Endothelial cell of umbilical vein (primary cell): ENCODE results near the gene FAM219A. TPM values are rescaled to one million over a fixed set of nuclear protein-coding genes. Genes with fewer than 3 reads are reported as not detected.

ENCODE experiments used
- BruUV-seq: library from RNA; stranded (reverse); fragments of 400-500 nt; replicated peaks from 2 replicates; lab custom pipeline; 2021; lab: Mats Ljungman, UMichigan
- CTCF ChIA-PET: fragments of 300-600, 350-600 bp; sonication (Branson Sonifier 250); formaldehyde crosslinking; loops from one replicate; lab custom pipeline; 2021; ENCODE audit warnings: antibody characterized with exemption, inconsistent platforms; lab: Charles Lee
- POLR2A ChIA-PET: fragments of 300-600, 350-600 bp; sonication (Branson Sonifier 250); formaldehyde crosslinking; loops from one replicate; lab custom pipeline; 2021; ENCODE audit warnings: antibody characterized with exemption, inconsistent platforms; lab: Charles Lee
- DNase-seq: peaks from one replicate; pipeline ENCODE4 v3.0.0-alpha.2; 2011; ENCODE audit warnings: low read depth, low spot score
- FAIRE-seq: peaks from 2 replicates; lab custom pipeline; 2011; peaks lifted over from hg19 to GRCh38; lab: Jason Lieb, UNC
- H2AFZ ChIP-seq: 2 replicates; pipeline ENCODE4 v1.6.0; 2012; ENCODE audit warnings: low read depth, low read length, control low read depth, inconsistent platforms
- H3K27ac ChIP-seq: 2 replicates; pipeline ENCODE4 v1.5.1; 2011; ENCODE audit warnings: low read depth, mild to moderate bottlenecking, control low read depth, low read length, moderate library complexity; ENCODE audit not compliant: insufficient read depth
- H3K27me3 ChIP-seq, 2 experiments: 2 replicates each; pipeline versions ENCODE4 v1.6.0 to v1.6.1; 2011; ENCODE audit warnings: low read length in 2 of 2, mixed read lengths in 1 of 2; ENCODE audit not compliant: control insufficient read depth in 2 of 2, insufficient read depth in 2 of 2
- H3K36me3 ChIP-seq, 2 experiments: 2 replicates in 1 of 2; 3 replicates in 1 of 2; pipeline ENCODE4 v1.5.1; 2011; ENCODE audit warnings: low read length in 2 of 2, mild to moderate bottlenecking in 1 of 2, moderate library complexity in 1 of 2; ENCODE audit not compliant: control insufficient read depth in 2 of 2, insufficient read depth in 2 of 2; ENCODE audit errors: extremely low read depth in 1 of 2
- H3K4me1 ChIP-seq: 3 replicates; pipeline ENCODE4 v1.5.1; 2011; ENCODE audit warnings: mild to moderate bottlenecking, low read length; ENCODE audit not compliant: control insufficient read depth, insufficient read depth; ENCODE audit errors: extremely low read depth
- H3K4me2 ChIP-seq: 2 replicates; pipeline ENCODE4 v1.6.1; 2011; ENCODE audit warnings: low read length, control low read depth, mixed read lengths; ENCODE audit not compliant: insufficient read depth
- H3K4me3 ChIP-seq, 3 experiments: fragments of 200-600 bp in 1 of 3; sonication (generic), shearing (Covaris generic) in 1 of 3; replicated peaks in 1 of 3; 2 replicates each; pipeline ENCODE4 v1.5.1; 2011 to 2016; ENCODE audit warnings: control low read depth in 3 of 3, low read length in 3 of 3, mild to moderate bottlenecking in 2 of 3, inconsistent platforms in 1 of 3, low read depth in 1 of 3, moderate library complexity in 1 of 3; ENCODE audit not compliant: insufficient read depth in 1 of 3
- H3K79me2 ChIP-seq: 2 replicates; pipeline ENCODE4 v1.6.0; 2012; ENCODE audit warnings: low read length, inconsistent platforms; ENCODE audit not compliant: control insufficient read depth, insufficient read depth
- H3K9ac ChIP-seq: replicated peaks from 2 replicates; pipeline ENCODE3; 2011; ENCODE audit warnings: low read length, control low read depth; ENCODE audit not compliant: insufficient read depth; ENCODE audit errors: extremely low read depth
- H3K9me1 ChIP-seq: replicated peaks from 3 replicates; pipeline ENCODE4 v1.6.0; 2011; ENCODE audit warnings: mild to moderate bottlenecking, low read length; ENCODE audit not compliant: control insufficient read depth, insufficient read depth; ENCODE audit errors: extremely low read depth
- H3K9me3 ChIP-seq: replicated peaks from 2 replicates; pipeline ENCODE4 v1.5.1; 2012; ENCODE audit warnings: low read length, inconsistent platforms; ENCODE audit not compliant: control insufficient read depth, insufficient read depth
- H4K20me1 ChIP-seq: replicated peaks from 2 replicates; pipeline ENCODE3; 2011; ENCODE audit warnings: mild to moderate bottlenecking, low read length; ENCODE audit not compliant: control insufficient read depth, insufficient read depth; ENCODE audit errors: extremely low read depth
- EZH2 ChIP-seq: IDR thresholded peaks from 2 replicates; pipeline ENCODE4 v1.6.1; 2012; ENCODE audit warnings: borderline replicate concordance, low read depth, mild to moderate bottlenecking, moderate library complexity, low read length, inconsistent platforms; ENCODE audit not compliant: severe bottlenecking
- FOS ChIP-seq: IDR thresholded peaks from 2 replicates; pipeline ENCODE4 v1.6.1; 2011; ENCODE audit warnings: mild to moderate bottlenecking, low read length, moderate library complexity, borderline replicate concordance; ENCODE audit not compliant: insufficient read depth
- GATA2 ChIP-seq: IDR thresholded peaks from 2 replicates; pipeline ENCODE4 v1.7.0; 2011; ENCODE audit warnings: low read depth, mild to moderate bottlenecking, moderate library complexity, mixed read lengths, low read length; ENCODE audit not compliant: insufficient read length, insufficient read depth
- JUN ChIP-seq: IDR thresholded peaks from 2 replicates; pipeline ENCODE4 v1.6.1; 2011; ENCODE audit warnings: borderline replicate concordance, low read depth; ENCODE audit not compliant: insufficient read length, insufficient read depth
- MAX ChIP-seq: IDR thresholded peaks from 2 replicates; pipeline ENCODE4 v1.6.1; 2011; ENCODE audit not compliant: insufficient read depth, insufficient read length
- MYC ChIP-seq: IDR thresholded peaks from one replicate; pipeline ENCODE4 v1.6.1; 2011; ENCODE audit warnings: mild to moderate bottlenecking, low read depth, low read length
- POLR2A ChIP-seq: IDR thresholded peaks from 2 replicates; pipeline ENCODE4 v1.6.1; 2012; ENCODE audit warnings: low read depth, mild to moderate bottlenecking, control low read depth, low read length
- POLR2AphosphoS5 ChIP-seq: IDR thresholded peaks from 2 replicates; pipeline ENCODE4 v1.6.1; 2012; ENCODE audit warnings: low read depth, mild to moderate bottlenecking, control low read depth, low read length, moderate library complexity; ENCODE audit not compliant: insufficient read depth
- dilution Hi-C: fragments of 300-500 bp; cut with MboI; formaldehyde crosslinking; loops from one replicate; pipeline ENCODE4 v1.15.0; 2019; ENCODE audit warnings: low sequenced_read_pairs; ENCODE audit not compliant: extremely low pct_ligation_motif_present
- intact Hi-C: fragments of 100-400 bp; cut with micrococcal nuclease; formaldehyde crosslinking; loops from one replicate; pipeline ENCODE4 v1.10.0; 2022
- polyA plus RNA-seq, 4 experiments: library from polyadenylated mRNA; depleted of rRNA in 3 of 4; stranded (reverse) in 3 of 4; unstranded in 1 of 4; fragments of >200 nt; gene quantifications; 2 replicates each; pipeline versions ENCODE4 v1.2.1 to v1.2.3, GENCODE V29; 2011 to 2012; ENCODE audit warnings: missing spikeins in 1 of 4
- total RNA-seq: library from RNA; stranded (reverse); gene quantifications from 2 replicates; pipeline ENCODE4 v1.2.3, GENCODE V29; 2021
- TF ChIP-seq, protein P1 (sequence below), 2 donors: IDR thresholded peaks; 1 replicate in 1 of 2; 2 replicates in 1 of 2; pipeline ENCODE4 v1.5.1; 2011; ENCODE audit warnings: low read length in 2 of 2, mild to moderate bottlenecking in 2 of 2, moderate library complexity in 2 of 2, control low read depth in 1 of 2, inconsistent platforms in 1 of 2, low read depth in 1 of 2; ENCODE audit not compliant: insufficient read depth in 1 of 2; ENCODE audit errors: extremely low read depth in 1 of 2

Gene FAM219A
- total and polyA plus RNA-seq, 2 donors (not counting 3 experiments of a cell fraction or from before 2014, with no cell fraction given), result 18.1 to 35.7 TPM

GRCh38 chr9:34451135-34451534, 7.2 kb downstream of the FAM219A start:
- no peak overlapping the region for H3K9ac ChIP-seq
- FAIRE-seq (peak; percentile 78), DNase-seq (no peak)
- intact Hi-C loops, result no loop called here
- no peak overlapping the region for H2AFZ ChIP-seq
- TF ChIP-seq EZH2 (no peak), GATA2 (no peak), MAX (no peak), FOS (no peak), JUN (no peak), POLR2AphosphoS5 (no peak), MYC (no peak), POLR2A (no peak)
- TF ChIP-seq, protein P1, sequence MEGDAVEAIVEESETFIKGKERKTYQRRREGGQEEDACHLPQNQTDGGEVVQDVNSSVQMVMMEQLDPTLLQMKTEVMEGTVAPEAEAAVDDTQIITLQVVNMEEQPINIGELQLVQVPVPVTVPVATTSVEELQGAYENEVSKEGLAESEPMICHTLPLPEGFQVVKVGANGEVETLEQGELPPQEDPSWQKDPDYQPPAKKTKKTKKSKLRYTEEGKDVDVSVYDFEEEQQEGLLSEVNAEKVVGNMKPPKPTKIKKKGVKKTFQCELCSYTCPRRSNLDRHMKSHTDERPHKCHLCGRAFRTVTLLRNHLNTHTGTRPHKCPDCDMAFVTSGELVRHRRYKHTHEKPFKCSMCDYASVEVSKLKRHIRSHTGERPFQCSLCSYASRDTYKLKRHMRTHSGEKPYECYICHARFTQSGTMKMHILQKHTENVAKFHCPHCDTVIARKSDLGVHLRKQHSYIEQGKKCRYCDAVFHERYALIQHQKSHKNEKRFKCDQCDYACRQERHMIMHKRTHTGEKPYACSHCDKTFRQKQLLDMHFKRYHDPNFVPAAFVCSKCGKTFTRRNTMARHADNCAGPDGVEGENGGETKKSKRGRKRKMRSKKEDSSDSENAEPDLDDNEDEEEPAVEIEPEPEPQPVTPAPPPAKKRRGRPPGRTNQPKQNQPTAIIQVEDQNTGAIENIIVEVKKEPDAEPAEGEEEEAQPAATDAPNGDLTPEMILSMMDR (IDR thresholded peaks at IDR 0.05; ENCODE audit: extremely low read depth in 1 of 2, insufficient read depth in 1 of 2, low read depth in 1 of 2, low read length in 2 of 2), result no peak
- CTCF ChIA-PET, result interaction anchor here (0.9 to 2.5 kb wide), 7 partner anchors 10 to 140 kb away, joined by 4 to 12 read pairs (median 5); no protein-coding TSS in a partner anchor
- no TSS peak for BruUV-seq
- H3K27me3 ChIP-seq, result no peaks in the 10 kb centered on the region
- peaks cover 16% of the 10 kb centered on the region for H3K4me1 ChIP-seq
- H4K20me1 ChIP-seq, result peaks cover 3% of the 10 kb centered on the region
- no peak overlapping the region for H3K4me3 ChIP-seq
- H3K36me3 ChIP-seq, result no peaks in the 10 kb centered on the region
- dilution Hi-C loops, result no loop called here
- no peaks in the 10 kb centered on the region for H3K9me1 ChIP-seq
- POLR2A ChIA-PET, result no interaction called here
- no peaks in the 10 kb centered on the region for H3K9me3 ChIP-seq
- H3K27ac ChIP-seq, result no peak overlapping the region
- peaks cover 51% of the 10 kb centered on the region for H3K79me2 ChIP-seq
- H3K4me2 ChIP-seq, result no peak overlapping the region
